IMR-90 (cell line): ENCODE measurements around the gene GJB5. TPM values are rescaled to one million over a fixed set of nuclear protein-coding genes. Genes with fewer than 3 reads are reported as not detected.
A peak's percentile ranks its signal among the peaks of the same experiment; 100 is the strongest.

Experiments
- ATAC-seq: fragments of 200-7000 bp; cut with Tn5 transposase; 2 replicates; pipeline ENCODE4 v1.9.1; 2020; ENCODE audit warnings: low read depth, mild to moderate bottlenecking, moderate library complexity
- BruUV-seq: library from RNA; stranded (reverse); fragments of 400-500 nt; replicated peaks from 2 replicates; lab custom pipeline; 2021; lab: Mats Ljungman, UMichigan
- CTCF ChIA-PET: fragments of 300-600 bp; formaldehyde crosslinking; extraction: SDS; loops from one replicate; lab custom pipeline; 2021; ENCODE audit warnings: antibody characterized with exemption; lab: Yijun Ruan, JAX
- POLR2A ChIA-PET: fragments of 300-600 bp; sonication (Branson Sonifier 250); formaldehyde crosslinking; loops from one replicate; lab custom pipeline; 2022; ENCODE audit warnings: antibody characterized with exemption; ENCODE audit not compliant: unreplicated experiment; lab: Charles Lee
- DNase-seq: peaks from one replicate; pipeline ENCODE4 v3.0.0; 2013
- H2AFZ ChIP-seq: replicated peaks from 2 replicates; pipeline ENCODE3; 2013; ENCODE audit warnings: low read length, mild to moderate bottlenecking; ENCODE audit not compliant: poor library complexity
- H2AK5ac ChIP-seq: 2 replicates; pipeline ENCODE4 v1.6.1; 2013; ENCODE audit warnings: low read depth, low read length, inconsistent platforms
- H2AK9ac ChIP-seq: replicated peaks from 2 replicates; pipeline ENCODE3; 2013; ENCODE audit warnings: mild to moderate bottlenecking, low read depth, low read length, moderate library complexity; ENCODE audit not compliant: poor library complexity
- H2BK120ac ChIP-seq: 2 replicates; pipeline ENCODE4 v1.6.1; 2013; ENCODE audit warnings: low read depth, low read length, inconsistent platforms
- H2BK15ac ChIP-seq: 3 replicates; pipeline ENCODE4 v1.6.1; 2013; ENCODE audit warnings: low read depth, low read length, inconsistent platforms
- H2BK20ac ChIP-seq: 2 replicates; pipeline ENCODE4 v1.6.1; 2013; ENCODE audit warnings: low read depth, mild to moderate bottlenecking, inconsistent platforms, low read length, moderate library complexity
- H2BK5ac ChIP-seq: 2 replicates; pipeline ENCODE4 v1.6.1; 2013; ENCODE audit warnings: mild to moderate bottlenecking, low read depth, low read length, inconsistent platforms; ENCODE audit not compliant: poor library complexity, severe bottlenecking
- H3K14ac ChIP-seq: replicated peaks from 2 replicates; pipeline ENCODE4 v1.6.1; 2013; ENCODE audit warnings: low read depth, low read length, inconsistent platforms
- H3K18ac ChIP-seq: 2 replicates; pipeline ENCODE4 v1.6.1; 2013; ENCODE audit warnings: low read depth, low read length, control low read depth
- H3K23ac ChIP-seq: 2 replicates; pipeline ENCODE4 v1.6.1; 2013; ENCODE audit warnings: low read depth, low read length, inconsistent platforms
- H3K27ac ChIP-seq: 2 replicates; pipeline ENCODE4 v1.5.1; 2013; ENCODE audit warnings: mild to moderate bottlenecking, control low read depth, low read length; ENCODE audit not compliant: insufficient read depth
- H3K27me3 ChIP-seq: 2 replicates; pipeline ENCODE4 v1.6.1; 2013; ENCODE audit warnings: low read length; ENCODE audit not compliant: control insufficient read depth, insufficient read depth
- H3K36me3 ChIP-seq: 2 replicates; pipeline ENCODE4 v1.6.1; 2013; ENCODE audit warnings: low read length, mixed read lengths; ENCODE audit not compliant: control insufficient read depth, insufficient read depth
- H3K4ac ChIP-seq: 2 replicates; pipeline ENCODE4 v1.6.1; 2013; ENCODE audit warnings: low read depth, low read length, inconsistent platforms
- H3K4me1 ChIP-seq: 2 replicates; pipeline ENCODE4 v1.6.1; 2013; ENCODE audit warnings: low read length, mixed read lengths; ENCODE audit not compliant: control insufficient read depth, insufficient read depth
- H3K4me2 ChIP-seq: 2 replicates; pipeline ENCODE4 v1.6.1; 2013; ENCODE audit warnings: low read depth, mild to moderate bottlenecking, control low read depth, low read length, moderate library complexity
- H3K4me3 ChIP-seq: 2 replicates; pipeline ENCODE4 v1.5.1; 2013; ENCODE audit warnings: low read depth, mild to moderate bottlenecking, control low read depth, low read length, moderate library complexity; ENCODE audit not compliant: insufficient read depth
- H3K56ac ChIP-seq: 2 replicates; pipeline ENCODE4 v1.6.1; 2013; ENCODE audit warnings: low read length, inconsistent platforms; ENCODE audit not compliant: insufficient read depth; ENCODE audit errors: extremely low read depth
- H3K79me1 ChIP-seq, 2 experiments: 2 replicates each; pipeline ENCODE4 v1.6.1; 2013; ENCODE audit warnings: low read length in 2 of 2, inconsistent platforms in 1 of 2, low read depth in 1 of 2
- H3K9ac ChIP-seq: 2 replicates; pipeline ENCODE4 v1.6.1; 2013; ENCODE audit warnings: low read depth, low read length, control low read depth
- H3K9me1 ChIP-seq: 2 replicates; pipeline ENCODE4 v1.6.1; 2013; ENCODE audit warnings: low read length, inconsistent platforms; ENCODE audit not compliant: insufficient read depth
- H3K9me3 ChIP-seq: 2 replicates; pipeline ENCODE4 v1.6.1; 2013; ENCODE audit warnings: low read length; ENCODE audit not compliant: control insufficient read depth, insufficient read depth
- H4K20me1 ChIP-seq: 2 replicates; pipeline ENCODE4 v1.6.1; 2013; ENCODE audit warnings: low read length, inconsistent platforms; ENCODE audit not compliant: insufficient read depth
- H4K5ac ChIP-seq: 2 replicates; pipeline ENCODE4 v1.6.1; 2013; ENCODE audit warnings: mild to moderate bottlenecking, low read depth, low read length, control low read depth
- H4K8ac ChIP-seq, 2 experiments: 2 replicates each; pipeline ENCODE4 v1.6.1; 2013; ENCODE audit warnings: low read depth in 2 of 2, low read length in 2 of 2, control low read depth in 1 of 2, inconsistent platforms in 1 of 2
- H4K91ac ChIP-seq: 2 replicates; pipeline ENCODE4 v1.6.1; 2013; ENCODE audit warnings: low read depth, low read length, inconsistent platforms; ENCODE audit not compliant: insufficient read depth
- BHLHE40 ChIP-seq: fragments of 150-350 bp; IDR thresholded peaks from 2 replicates; pipeline ENCODE4 v1.6.1; 2016; ENCODE audit warnings: mild to moderate bottlenecking, low read depth, low read length
- NFE2L2 ChIP-seq: fragments of 150-350 bp; IDR thresholded peaks from 2 replicates; pipeline ENCODE4 v1.6.1; 2016; ENCODE audit warnings: low read depth, mild to moderate bottlenecking, low read length
- WGBS, 2 experiments: methylation state at CpG; one replicate each; pipeline versions ENCODE4 v1.1.5 to v1.1.7; 2013; ENCODE audit warnings: missing lambda C conversion rate in 2 of 2; ENCODE audit not compliant: insufficient read length in 1 of 2; ENCODE audit errors: extremely low coverage in 2 of 2; 5-methylcytosine and 5-hydroxymethylcytosine counted together
- dilution Hi-C: fragments of 300-500 bp; cut with HindIII; formaldehyde crosslinking; loops from one replicate; pipeline ENCODE4 v1.14.3; 2018; ENCODE audit warnings: low sequenced_read_pairs; ENCODE audit not compliant: unreplicated experiment
- in situ Hi-C: fragments of 300-500 bp; cut with MboI; formaldehyde crosslinking; loops from 3 replicates; pipeline ENCODE4 v1.14.3; 2019; ENCODE audit warnings: low sequenced_read_pairs, inconsistent platforms, mixed read lengths
- intact Hi-C: fragments of 100-400 bp; cut with micrococcal nuclease; formaldehyde crosslinking; loops from 2 replicates; pipeline ENCODE4 v1.10.0; 2022
- polyA plus RNA-seq, 3 experiments: library from polyadenylated mRNA; depleted of rRNA; stranded (reverse); fragments of >200 nt; gene quantifications; 2 replicates each; pipeline ENCODE4 v1.2.3, GENCODE V29; 2012; ENCODE audit warnings: low replicate concordance in 1 of 3
- total RNA-seq: library from RNA; depleted of rRNA; stranded (reverse); fragments of >200 nt; gene quantifications from 2 replicates; pipeline ENCODE4 v1.2.3, GENCODE V29; 2012

The GJB5 gene
- total and polyA plus RNA-seq, 2 of the 4 experiments (the other 2 are of a cell fraction), result 0.10 TPM; not detected in 1

- Histone ChIP-seq H4K8ac (no peak overlapping the region), H2BK15ac (no peak overlapping the region), H3K79me1 (no peaks in the 10 kb centered on the region), H4K20me1 (no peaks in the 10 kb centered on the region; the same call in 1 of the 2 replicates), H3K9me3 (no peaks in the 10 kb centered on the region), H3K9me1 (no peaks in the 10 kb centered on the region), H4K5ac (no peak overlapping the region), H3K4ac (no peak overlapping the region), H3K27me3 (peaks cover 41% of the 10 kb centered on the region), H2AK9ac (no peak overlapping the region), H3K4me2 (no peak overlapping the region), H3K36me3 (no peaks in the 10 kb centered on the region), H2BK5ac (no peak overlapping the region), H3K27ac (no peak overlapping the region), H4K91ac (no peak overlapping the region), H3K23ac (no peak overlapping the region), H3K18ac (no peak overlapping the region), H3K56ac (no peak overlapping the region), H3K4me1 (peaks cover 5% of the 10 kb centered on the region; the same call in 1 of the 2 replicates), H2AK5ac (no peak overlapping the region), H3K4me3 (no peak overlapping the region), H3K9ac (no peak overlapping the region), H3K14ac (no peak overlapping the region), H2BK20ac (no peak overlapping the region), H2AFZ (no peak overlapping the region), H2BK120ac (no peak overlapping the region)
- TF ChIP-seq BHLHE40 (peak; percentile 68; the same call in 1 of the 2 replicates), NFE2L2 (no peak)
- ChIA-PET POLR2A (no interaction called here), CTCF (no interaction called here)
- no peak for ATAC-seq
- DNase-seq, result no peak
- dilution Hi-C loops, result no loop called here
- 22% methylated on average over 5 of the region's 10 CpGs; no CpG with 5 or more reads in 1 of the 2 experiments for WGBS, 2 experiments
- in situ Hi-C loops, result no loop called here
- intact Hi-C loops, result no loop called here
- BruUV-seq, result no TSS peak
These were observed 22.9 kb downstream of the GJB5 start for GRCh38 chr1:34777519-34778321.
